GM12878 (cell line): ENCODE measurements around the gene CDC14A. TPM values are rescaled to one million over a fixed set of nuclear protein-coding genes. Genes with fewer than 3 reads are reported as not detected.

ENCODE experiments used
- ATAC-seq: fragments of 200-7000 bp; cut with Tn5 transposase; 3 replicates; pipeline ENCODE4 v1.9.1; 2020; ENCODE audit warnings: mild to moderate bottlenecking, moderate library complexity
- BruUV-seq: library from RNA; stranded (reverse); fragments of 400-500 nt; replicated peaks from 2 replicates; lab custom pipeline; 2021; lab: Mats Ljungman, UMichigan
- CTCF ChIA-PET: fragments of 300-600 bp; sonication (Branson Sonifier 250); formaldehyde crosslinking; extraction: SDS; loops from one replicate; lab custom pipeline; 2021; ENCODE audit warnings: inconsistent platforms; lab: Yijun Ruan, JAX
- POLR2A ChIA-PET: fragments of 350-600 bp; formaldehyde crosslinking; extraction: SDS; loops from one replicate; lab custom pipeline; 2021; ENCODE audit warnings: inconsistent platforms; lab: Charles Lee
- RAD21 ChIA-PET: fragments of 300-600 bp; sonication (Branson Sonifier 250); formaldehyde crosslinking; loops from one replicate; lab custom pipeline; 2023; ENCODE audit warnings: antibody characterized with exemption; ENCODE audit not compliant: unreplicated experiment; lab: Charles Lee
- SMC1A ChIA-PET: fragments of 300-600 bp; sonication (Branson Sonifier 250); formaldehyde crosslinking; loops from one replicate; lab custom pipeline; 2023; ENCODE audit not compliant: unreplicated experiment, uncharacterized antibody; lab: Charles Lee
- DNase-seq: peaks from one replicate; pipeline ENCODE4 v3.0.0-alpha.2; 2011; ENCODE audit warnings: low read depth, low spot score
- FAIRE-seq: peaks from 3 replicates; lab custom pipeline; 2011; peaks lifted over from hg19 to GRCh38; lab: Jason Lieb, UNC
- H2AFZ ChIP-seq: 2 replicates; pipeline ENCODE4 v1.6.0; 2011; ENCODE audit warnings: low read depth, low read length, control low read depth; ENCODE audit not compliant: control insufficient read depth
- H3K27ac ChIP-seq: 2 replicates; pipeline ENCODE4 v1.5.1; 2011; ENCODE audit warnings: control low read depth; ENCODE audit not compliant: control insufficient read depth, insufficient read depth
- H3K27me3 ChIP-seq, 2 experiments: replicated peaks in 1 of 2; 2 replicates each; pipeline versions ENCODE4 v1.6.0 to v1.6.1; 2011; ENCODE audit warnings: low read length in 1 of 2; ENCODE audit not compliant: control insufficient read depth in 2 of 2, insufficient read depth in 2 of 2
- H3K36me3 ChIP-seq, 2 experiments: 2 replicates each; pipeline ENCODE4 v1.5.1; 2011; ENCODE audit warnings: low read length in 1 of 2; ENCODE audit not compliant: control insufficient read depth in 2 of 2, insufficient read depth in 2 of 2
- H3K4me1 ChIP-seq: 2 replicates; pipeline ENCODE4 v1.6.1; 2011; ENCODE audit warnings: mild to moderate bottlenecking, low read length, moderate library complexity, mixed read lengths; ENCODE audit not compliant: control insufficient read depth, insufficient read depth
- H3K4me2 ChIP-seq: 2 replicates; pipeline ENCODE4 v1.6.0; 2011; ENCODE audit warnings: control low read depth; ENCODE audit not compliant: control insufficient read depth, insufficient read depth
- H3K4me3 ChIP-seq: fragments of 200-600 bp; sonication (generic); 2 replicates; pipeline ENCODE4 v1.5.1; 2016
- H3K79me2 ChIP-seq: 2 replicates; pipeline ENCODE4 v1.6.0; 2011; ENCODE audit warnings: low read length; ENCODE audit not compliant: control insufficient read depth, insufficient read depth
- H3K9ac ChIP-seq: 2 replicates; pipeline ENCODE4 v1.8.0; 2011; ENCODE audit warnings: low read length, control low read depth, mixed read lengths; ENCODE audit not compliant: control insufficient read depth, insufficient read depth
- H3K9me3 ChIP-seq: replicated peaks from 3 replicates; pipeline ENCODE4 v1.5.1; 2011; ENCODE audit warnings: mild to moderate bottlenecking, low read length; ENCODE audit not compliant: control insufficient read depth, insufficient read depth
- H4K20me1 ChIP-seq: 2 replicates; pipeline ENCODE4 v1.6.0; 2011; ENCODE audit not compliant: control insufficient read depth, insufficient read depth
- CBFB ChIP-seq: IDR thresholded peaks from 2 replicates; pipeline ENCODE4 v1.6.1; 2016; ENCODE audit warnings: antibody characterized with exemption, low read depth
- CEBPB ChIP-seq, 2 experiments: fragments of 150-350 bp in 1 of 2; IDR thresholded peaks; 2 replicates each; pipeline ENCODE4 v1.6.1; 2012 to 2014; ENCODE audit warnings: low read depth in 2 of 2, low read length in 2 of 2, borderline replicate concordance in 1 of 2, inconsistent platforms in 1 of 2
- CEBPZ ChIP-seq: fragments of 150-350 bp; IDR thresholded peaks from 2 replicates; pipeline ENCODE4 v1.6.1; 2016; ENCODE audit warnings: low read depth, low read length
- EZH2 ChIP-seq: IDR thresholded peaks from 2 replicates; pipeline ENCODE4 v1.6.1; 2012; ENCODE audit warnings: low read depth, mild to moderate bottlenecking, control low read depth, inconsistent platforms, low read length, borderline replicate concordance; ENCODE audit not compliant: control insufficient read depth
- JUNB ChIP-seq: IDR thresholded peaks from 2 replicates; pipeline ENCODE4 v1.6.1; 2016; ENCODE audit warnings: antibody characterized with exemption, mild to moderate bottlenecking
- JUND ChIP-seq: IDR thresholded peaks from 2 replicates; pipeline ENCODE4 v1.6.1; 2012; ENCODE audit warnings: low read depth, mild to moderate bottlenecking, low read length, improper control_type of control experiment, moderate library complexity
- KAT2A ChIP-seq: conservative IDR thresholded peaks from 2 replicates; pipeline ENCODE4 v1.6.1; 2011; ENCODE audit warnings: low read depth, low read length; ENCODE audit not compliant: control insufficient read depth
- MAX ChIP-seq: IDR thresholded peaks from 2 replicates; pipeline ENCODE4 v1.6.1; 2012; ENCODE audit warnings: low read depth, low read length, improper control_type of control experiment
- MTA2 ChIP-seq: fragments of 450-650 bp; IDR thresholded peaks from 2 replicates; pipeline ENCODE4 v1.6.1; 2016; ENCODE audit warnings: low read depth, mild to moderate bottlenecking, moderate library complexity
- POLR2AphosphoS2 ChIP-seq: IDR thresholded peaks from 2 replicates; pipeline ENCODE4 v1.6.1; 2011; ENCODE audit warnings: low read depth, mild to moderate bottlenecking, low read length, improper control_type of control experiment, moderate library complexity
- STAT3 ChIP-seq: IDR thresholded peaks from 2 replicates; pipeline ENCODE4 v1.6.1; 2011; ENCODE audit warnings: low read depth, low read length, improper control_type of control experiment
- TCF7 ChIP-seq: IDR thresholded peaks from 2 replicates; pipeline ENCODE4 v1.6.1; 2014; ENCODE audit warnings: antibody characterized with exemption, borderline replicate concordance
- YY1 ChIP-seq: IDR thresholded peaks from 2 replicates; pipeline ENCODE4 v1.6.1; 2011; ENCODE audit warnings: low read depth, mild to moderate bottlenecking, low read length
- WGBS: methylation state at CpG from one replicate; pipeline ENCODE4 v1.1.6; 2016; ENCODE audit warnings: low lambda C conversion rate; ENCODE audit not compliant: insufficient replicate concordance, insufficient coverage; ENCODE audit errors: missing lambda C conversion rate; 5-methylcytosine and 5-hydroxymethylcytosine counted together
- in situ Hi-C: fragments of 300-500 bp; cut with MboI; formaldehyde crosslinking; loops from 9 replicates; pipeline ENCODE4 v1.14.3; 2018; ENCODE audit warnings: mixed read lengths
- intact Hi-C: fragments of 100-400 bp; cut with micrococcal nuclease; formaldehyde crosslinking; loops from one replicate; pipeline ENCODE4 v1.14.2; 2022; ENCODE audit not compliant: unreplicated experiment
- polyA plus RNA-seq, 11 experiments: library from polyadenylated mRNA; depleted of rRNA in 4 of 11; unstranded in 6 of 11; stranded (reverse) in 5 of 11; fragments of >200 nt; fragmentation: Nextera tagmentation in 4 of 11; fragmentation: Illumina TruSeq in 1 of 11; extraction: Ambion mirVana in 4 of 11; extraction: Trizol in 1 of 11; gene quantifications; 1 replicate in 1 of 11; 2 replicates in 10 of 11; pipeline versions ENCODE4 v1.2.1 to v1.2.3, GENCODE V29; 2011 to 2016; ENCODE audit warnings: inconsistent platforms in 2 of 11, missing spikeins in 2 of 11, low read depth in 1 of 11
- total RNA-seq, 4 experiments: library from RNA; depleted of rRNA in 3 of 4; stranded (reverse); fragments of >200 nt in 3 of 4; fragmentation: Illumina TruSeq in 1 of 4; extraction: Trizol in 1 of 4; gene quantifications; 2 replicates each; pipeline versions ENCODE4 v1.2.1 to v1.2.3, GENCODE V29; 2013 to 2021
- TF ChIP-seq, protein P1 (sequence below): IDR thresholded peaks from 2 replicates; pipeline ENCODE4 v1.6.1; 2011; ENCODE audit warnings: low read depth, mild to moderate bottlenecking, low read length, moderate library complexity, borderline replicate concordance; ENCODE audit errors: extremely low read depth

Gene CDC14A
- total and polyA plus RNA-seq, 10 of the 15 experiments (the other 5 are each of a cell fraction or from before 2014, with no cell fraction given) = 1.5 to 7.1 (median 5.5) TPM

GRCh38 chr1:100302739-100303138, 49.6 kb upstream of the CDC14A start:
- Histone ChIP-seq H3K79me2 (no peaks in the 10 kb centered on the region), H4K20me1 (no peaks in the 10 kb centered on the region), H3K4me1 (no peaks in the 10 kb centered on the region), H3K27me3 (no peaks in the 10 kb centered on the region), H3K36me3 (no peaks in the 10 kb centered on the region), H3K4me3 (no peak overlapping the region), H3K27ac (no peak overlapping the region), H3K9me3 (no peaks in the 10 kb centered on the region), H2AFZ (no peak overlapping the region), H3K9ac (no peak overlapping the region), H3K4me2 (no peak overlapping the region)
- 66% methylated on average over 2 of the region's 2 CpGs for WGBS
- ATAC-seq (no peak), DNase-seq (no peak), FAIRE-seq (no peak)
- intact Hi-C loops (no loop called here), in situ Hi-C loops (no loop called here)
- TF ChIP-seq CBFB = no peak
- TF ChIP-seq, protein P1, sequence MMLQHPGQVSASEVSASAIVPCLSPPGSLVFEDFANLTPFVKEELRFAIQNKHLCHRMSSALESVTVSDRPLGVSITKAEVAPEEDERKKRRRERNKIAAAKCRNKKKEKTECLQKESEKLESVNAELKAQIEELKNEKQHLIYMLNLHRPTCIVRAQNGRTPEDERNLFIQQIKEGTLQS = no peak
- no peak for TF ChIP-seq STAT3
- no peak for TF ChIP-seq MAX
- no peak for TF ChIP-seq JUND
- TF ChIP-seq KAT2A = no peak
- no peak for TF ChIP-seq CEBPB (IDR thresholded peaks at IDR 0.05; ENCODE audit: borderline replicate concordance in 1 of 2, low read depth in 2 of 2, low read length in 2 of 2)
- TF ChIP-seq POLR2AphosphoS2 = no peak
- no peak for TF ChIP-seq EZH2
- no peak for TF ChIP-seq JUNB
- no peak for TF ChIP-seq CEBPZ
- TF ChIP-seq TCF7 = no peak
- TF ChIP-seq YY1 = no peak
- TF ChIP-seq MTA2 = no peak
- BruUV-seq = no TSS peak
- CTCF ChIA-PET = interaction anchor here (1.3 kb wide), 1 partner anchor 14 kb away, joined by 3 read pairs; no protein-coding TSS in a partner anchor
- RAD21 ChIA-PET = no interaction called here
- POLR2A ChIA-PET = no interaction called here
- SMC1A ChIA-PET = interaction anchor here (1.1 kb wide), 1 partner anchor 49 kb away, joined by 4 read pairs; the partner anchor contains the start of gene CDC14A
